ENCODE results near the gene SLC35G1.

The SLC35G1 gene

DNA sequence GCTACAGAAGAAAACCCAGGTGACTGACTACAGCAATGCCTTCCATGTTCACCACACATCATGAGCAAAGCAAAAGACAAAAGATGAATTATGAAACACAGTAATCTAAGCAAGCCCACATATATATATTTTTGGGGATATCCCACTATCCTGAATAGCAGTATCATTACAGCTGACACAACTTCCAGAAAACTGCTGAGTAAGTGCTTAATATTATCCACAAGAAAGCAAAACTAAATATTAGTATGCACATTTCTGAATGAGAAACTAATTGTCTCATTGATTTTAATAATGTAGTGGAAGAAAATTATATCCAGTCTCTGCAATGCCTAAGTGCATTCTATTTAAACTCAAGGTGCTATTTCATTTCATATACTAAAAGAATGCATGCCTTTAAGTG, 14.5 kb upstream of the SLC35G1 start:
- DNase-seq: no peak

DNA sequence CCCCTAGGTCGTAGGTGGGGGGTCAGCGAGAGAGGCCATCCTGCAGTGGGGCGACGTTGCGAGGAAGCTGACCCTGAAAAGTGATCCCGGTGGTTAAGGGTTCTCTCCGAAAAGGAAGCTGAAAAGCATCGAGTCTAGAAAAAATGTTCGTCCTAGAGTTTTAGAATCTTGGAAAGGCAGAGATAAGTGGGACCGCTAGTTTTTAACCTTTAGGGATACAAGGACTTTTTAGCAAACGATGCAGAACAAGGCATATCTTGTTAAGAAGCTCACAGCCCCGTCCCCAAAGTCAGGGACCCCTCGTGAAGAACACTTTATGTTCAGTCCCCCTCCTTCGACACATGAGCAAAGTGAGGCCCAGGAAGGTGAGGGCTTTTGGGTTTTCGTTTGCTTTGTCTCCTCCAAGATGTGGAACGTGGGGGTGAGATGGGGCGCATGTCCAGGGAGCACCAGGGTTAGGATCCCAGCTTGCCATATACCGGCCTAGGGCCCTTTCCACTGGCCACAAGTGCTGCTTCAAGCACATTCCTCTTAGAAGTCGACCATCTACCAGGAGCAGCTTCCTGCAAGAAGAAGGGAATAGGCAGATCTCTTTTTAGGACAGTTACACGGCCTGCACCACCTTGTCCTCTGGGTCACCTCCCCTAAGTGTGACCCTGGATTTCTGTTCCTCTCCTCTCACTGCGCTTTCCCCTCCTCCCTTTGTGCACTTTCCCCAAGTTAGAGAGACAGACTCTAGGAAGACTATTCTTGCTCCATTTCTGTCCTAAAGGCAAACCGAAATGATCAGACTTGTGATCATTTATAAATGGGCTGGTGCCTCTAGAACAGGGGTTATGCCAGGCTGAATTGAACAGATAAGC, 969 bp downstream of the SLC35G1 start:
- no peak for DNase-seq

GRCh38 chr10:93897070-93897780, 3.4 kb downstream of the SLC35G1 start:
- DNase-seq: no peak

- DNase-seq: no peak
These were observed 5.3 kb downstream of the SLC35G1 start for GRCh38 chr10:93899109-93899508.

- no peak for DNase-seq
These were observed 9.3 kb downstream of the SLC35G1 start for GRCh38 chr10:93903051-93903450.

DNA sequence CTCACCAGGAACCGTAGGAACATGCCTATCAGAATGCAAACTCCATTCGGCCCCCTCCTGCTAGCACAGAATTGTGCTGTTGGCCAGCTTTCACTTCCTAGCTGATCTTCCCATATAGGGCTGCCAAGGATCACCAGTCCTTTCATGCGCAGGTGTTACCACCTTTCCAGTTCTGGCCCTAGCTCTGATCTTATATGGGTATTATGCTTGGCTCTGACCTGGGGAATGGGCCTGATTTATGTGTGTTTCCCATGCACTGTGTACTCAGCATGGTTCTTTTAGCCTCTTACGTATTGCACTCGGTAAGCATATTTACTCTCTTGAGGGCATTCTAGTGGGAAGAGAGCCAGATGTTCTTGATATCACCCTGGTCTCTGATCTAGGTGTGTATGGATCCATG, 11.1 kb downstream of the SLC35G1 start:
- no peak for DNase-seq

- no peak for DNase-seq
These were observed 13.3 kb downstream of the SLC35G1 start for GRCh38 chr10:93907059-93907458.

- no peak for DNase-seq
These were observed 18.1 kb downstream of the SLC35G1 start for GRCh38 chr10:93911866-93912265.

DNA sequence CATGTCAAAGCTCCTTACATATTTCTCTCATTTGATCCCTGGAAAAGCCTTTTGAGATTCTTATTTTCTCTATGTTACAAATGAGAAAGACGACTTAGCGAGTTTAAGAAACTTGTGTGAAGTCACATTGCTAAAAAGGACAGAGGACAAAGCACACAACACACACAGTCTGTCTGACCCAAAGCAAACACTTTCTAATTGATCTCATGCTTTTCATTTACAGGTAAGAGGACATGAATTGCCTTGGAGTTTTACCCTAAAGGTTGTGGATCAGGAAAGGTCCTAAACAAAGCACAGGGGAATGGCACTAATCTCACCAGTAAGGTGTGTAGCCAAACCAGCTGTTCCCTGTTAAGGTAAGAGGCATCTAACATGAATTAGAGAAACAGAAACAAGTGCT, 18.7 kb downstream of the SLC35G1 start:
- no peak for DNase-seq

DNA sequence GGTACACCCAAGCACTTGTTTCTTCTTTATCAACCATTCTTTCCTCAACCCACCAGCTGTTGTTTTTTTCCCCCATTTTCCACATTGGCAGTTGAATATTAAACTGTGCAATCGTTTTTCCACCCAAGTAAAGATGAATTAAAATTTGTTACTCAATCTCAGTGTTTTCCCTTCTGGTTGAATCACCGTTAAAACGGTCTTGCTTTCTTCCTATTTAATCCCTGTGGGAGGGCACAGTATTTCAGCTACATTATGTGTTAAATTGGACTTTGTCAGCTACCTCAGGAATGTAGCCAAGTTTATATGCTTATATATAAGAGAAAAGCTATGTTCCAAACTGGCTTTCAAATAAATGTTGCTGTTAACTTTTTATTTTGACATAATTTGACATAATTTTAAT, 19.9 kb downstream of the SLC35G1 start:
- no peak for DNase-seq

DNA sequence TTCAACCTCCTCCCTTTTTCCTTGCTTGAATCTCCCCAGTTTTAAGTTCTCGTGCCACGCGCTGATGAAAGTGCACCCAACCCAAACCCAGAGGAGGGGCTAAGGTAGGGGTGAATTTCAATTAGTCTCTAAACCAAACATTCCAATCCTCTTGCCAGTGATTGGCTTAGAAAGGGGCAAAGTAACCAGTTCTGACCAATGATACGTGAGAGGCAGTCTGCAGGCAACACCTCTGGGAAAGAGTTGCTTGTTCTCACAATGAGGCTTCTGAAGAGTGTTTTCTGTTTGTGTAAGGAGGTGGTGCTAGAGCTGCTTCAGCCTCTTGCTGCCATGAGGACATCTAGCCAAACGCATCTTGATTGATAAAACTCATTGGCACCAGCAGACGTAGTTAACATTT, 21.8 kb downstream of the SLC35G1 start:
- DNase-seq: no peak

DNA sequence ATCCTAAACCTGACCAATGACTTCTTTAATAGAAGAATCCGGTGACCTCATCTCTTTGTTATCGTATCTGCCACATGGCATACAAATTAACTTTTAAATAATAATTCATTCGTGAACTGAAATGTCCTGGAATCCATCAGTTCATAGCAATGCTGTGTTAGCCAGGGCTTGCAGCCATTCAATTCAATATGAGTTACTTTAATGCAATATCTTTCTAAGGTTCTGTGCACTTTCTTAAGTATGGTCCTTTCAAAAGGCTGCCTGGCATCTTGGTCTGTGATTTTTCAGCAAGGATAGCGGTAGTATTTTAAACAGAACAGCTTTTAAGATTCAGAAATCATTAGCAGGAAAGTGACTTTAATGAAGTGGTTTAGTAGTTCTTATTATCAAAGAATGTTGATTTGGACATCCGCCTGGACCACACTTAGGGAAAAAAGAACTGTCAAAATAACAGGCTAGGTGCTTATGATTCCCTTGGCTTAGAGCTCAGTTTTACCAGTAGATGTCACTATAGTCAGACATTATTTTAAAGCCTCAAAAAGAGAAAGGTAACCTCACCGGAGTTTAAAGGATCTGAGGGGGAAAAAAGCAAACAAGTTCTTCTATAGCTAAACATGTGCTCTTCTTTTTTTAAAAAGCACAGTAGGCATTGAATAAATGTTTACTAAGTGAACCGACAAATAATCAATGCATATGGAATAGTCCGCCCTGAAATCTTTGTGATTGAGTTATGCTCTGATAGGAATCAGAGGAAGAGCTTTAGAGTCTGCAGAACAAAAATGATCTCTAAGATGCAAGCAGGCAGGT, 22.7 kb downstream of the SLC35G1 start:
- no peak for DNase-seq

- DNase-seq: no peak
These were observed 23.2 kb downstream of the SLC35G1 start for GRCh38 chr10:93917064-93917391.

DNA sequence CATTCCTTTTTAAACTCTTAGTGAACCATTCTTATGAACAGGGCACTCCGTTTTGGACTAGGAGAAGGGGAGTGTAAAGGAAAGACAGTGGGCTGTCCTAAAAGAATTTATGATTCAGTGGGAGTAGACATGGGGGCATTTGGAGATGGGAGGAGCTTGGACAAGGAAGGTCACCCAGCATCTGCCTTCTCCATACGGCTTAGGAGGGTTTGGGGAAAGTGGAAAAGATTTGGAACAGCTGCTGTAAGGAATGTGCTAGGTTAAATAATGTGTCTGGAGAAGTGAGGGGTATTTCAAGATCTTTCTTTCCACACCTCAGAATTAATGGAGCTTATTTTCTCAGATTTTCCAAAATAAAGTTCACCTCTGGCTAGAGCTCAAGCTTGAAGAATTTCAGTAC, 24.0 kb downstream of the SLC35G1 start:
- DNase-seq: no peak

DNA sequence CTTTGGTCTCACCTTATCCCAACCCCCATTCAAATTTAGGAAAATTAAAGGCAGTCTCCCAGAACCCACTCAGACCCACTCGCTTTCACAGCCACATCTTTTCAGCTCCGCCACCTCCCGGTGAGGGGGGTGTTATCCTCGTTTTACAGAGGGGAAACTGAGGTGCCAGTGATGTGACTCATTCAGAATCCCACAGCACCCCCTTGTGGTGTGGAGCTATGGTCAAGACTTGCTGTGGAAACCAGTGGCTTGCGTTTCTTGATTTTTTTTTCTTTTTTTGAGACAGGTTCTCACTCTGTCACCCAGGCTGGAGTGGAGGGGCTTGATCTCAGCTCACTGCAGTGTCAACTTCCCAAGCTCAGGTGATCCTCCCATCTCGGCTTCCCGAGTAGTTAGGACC, 27.6 kb downstream of the SLC35G1 start:
- peak in 1 of 2 experiments; percentile 14 for DNase-seq

- DNase-seq: no peak
These were observed 32.8 kb downstream of the SLC35G1 start for GRCh38 chr10:93926613-93927012.

GRCh38 chr10:93938140-93938539, 44.4 kb downstream of the SLC35G1 start:
- DNase-seq: no peak

DNA sequence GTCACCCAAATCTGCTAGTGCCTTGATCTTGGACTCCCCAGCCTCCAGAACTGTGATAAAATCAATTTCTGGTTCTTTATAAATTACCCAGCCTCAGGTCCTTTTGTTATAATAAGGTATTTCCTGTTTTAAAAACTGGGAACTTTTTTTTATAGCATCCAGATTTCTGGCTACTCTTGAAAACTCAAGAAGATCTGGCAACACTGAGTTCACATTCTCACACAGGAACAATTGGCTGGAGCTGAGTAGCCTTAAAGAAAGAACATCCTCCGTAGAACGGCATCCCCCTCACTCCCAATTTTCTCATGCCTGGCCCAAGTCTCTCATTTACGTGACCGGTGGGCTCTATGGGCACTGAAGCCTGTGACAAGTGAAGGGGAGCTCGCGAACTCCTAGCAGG, 47.1 kb downstream of the SLC35G1 start:
- DNase-seq: no peak

DNA sequence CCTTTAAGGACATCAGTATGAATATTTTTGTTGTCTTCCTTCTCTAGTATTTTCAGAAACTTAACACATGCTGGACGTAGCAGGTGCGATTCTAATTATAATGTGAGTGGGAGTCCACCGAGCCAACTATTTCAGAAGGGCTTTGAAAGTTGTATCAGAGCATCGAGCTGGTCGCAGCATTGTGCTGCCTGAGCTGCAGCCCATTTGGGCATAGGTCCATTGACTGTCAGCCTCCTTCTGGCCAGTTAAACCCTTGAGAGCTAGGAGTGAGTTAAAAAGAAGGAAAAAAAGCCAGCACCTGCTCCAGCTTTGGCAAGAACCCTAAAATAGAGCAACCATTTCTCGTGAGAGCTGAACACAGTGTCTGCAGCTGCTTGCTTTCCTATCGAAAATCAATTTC, 47.8 kb downstream of the SLC35G1 start:
- DNase-seq: no peak

DNA sequence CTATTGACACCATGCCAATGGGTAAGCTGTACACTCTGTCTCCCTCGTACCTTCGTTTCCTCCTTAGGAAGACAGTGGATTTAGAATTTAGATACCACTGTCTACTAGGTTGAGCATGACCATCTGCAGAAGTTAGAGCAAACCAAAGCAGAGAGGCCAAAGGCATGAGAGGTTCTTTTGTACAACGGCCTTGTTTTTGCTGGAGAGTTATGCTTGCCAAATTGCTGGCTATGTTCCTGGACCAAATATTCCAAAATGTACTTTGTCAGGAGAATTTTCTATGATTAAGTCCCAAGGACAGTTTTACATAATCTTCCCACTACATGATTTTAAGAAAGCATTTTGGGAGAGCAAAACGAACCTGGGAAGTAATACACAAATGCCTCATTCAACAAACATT, 52.0 kb downstream of the SLC35G1 start:
- DNase-seq: no peak

DNA sequence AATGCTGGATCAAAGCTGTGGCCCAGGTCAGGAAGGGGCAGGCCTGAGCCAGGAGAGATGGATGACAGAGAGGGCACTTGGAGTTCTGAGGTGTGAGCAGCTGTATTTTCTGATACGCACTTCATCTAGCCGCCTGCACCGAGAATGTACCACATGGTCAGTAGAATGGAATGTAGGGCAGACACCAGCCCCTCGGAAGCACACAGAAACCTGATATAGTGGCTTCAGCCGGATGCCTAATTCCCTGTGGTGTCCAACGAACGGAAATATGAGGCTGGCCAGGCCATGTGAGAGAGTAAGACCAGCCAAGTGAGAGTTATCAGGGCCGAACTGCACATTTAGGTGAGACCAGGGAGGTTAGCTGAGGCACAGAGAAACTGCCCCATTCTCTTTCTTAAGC, 53.3 kb downstream of the SLC35G1 start:
- no peak for DNase-seq

DNA sequence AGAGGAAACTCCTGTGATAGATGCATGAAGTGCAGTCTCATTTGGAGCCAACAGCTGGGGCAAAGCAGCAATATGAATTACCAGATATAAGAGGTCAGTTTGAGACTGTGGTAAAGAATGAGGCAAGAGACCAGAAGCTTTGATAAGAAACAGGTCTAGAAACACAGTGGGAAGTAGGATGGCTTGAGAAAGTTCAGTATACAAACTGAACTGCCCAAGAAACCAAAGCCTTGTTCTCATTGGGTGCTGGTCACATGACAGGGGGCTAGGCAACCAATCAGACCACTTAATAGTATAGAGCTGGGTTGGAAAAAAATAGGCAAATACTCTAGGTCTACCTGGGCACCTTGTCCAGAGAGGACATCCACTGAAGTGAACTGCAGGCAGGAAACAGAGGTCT, 53.7 kb downstream of the SLC35G1 start:
- no peak for DNase-seq

DNA sequence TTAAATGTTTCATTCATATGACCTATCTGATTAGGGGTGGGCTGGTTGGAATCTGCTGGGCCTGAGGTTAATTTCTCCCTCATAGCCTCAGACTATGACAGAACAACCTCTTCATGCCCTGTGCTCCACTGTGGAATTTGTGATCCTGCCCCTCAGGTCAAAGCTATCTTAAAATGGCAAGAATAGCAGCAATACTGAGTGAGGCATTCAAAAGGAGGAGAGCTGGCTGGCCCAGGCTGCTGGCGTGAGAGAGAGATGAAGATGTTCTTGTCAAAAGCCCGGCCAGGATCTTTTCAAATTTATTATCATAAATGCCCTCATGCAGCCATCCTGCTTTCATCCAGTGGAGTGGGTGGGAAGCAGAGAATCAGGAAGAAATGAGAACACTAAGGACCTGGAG, 58.1 kb downstream of the SLC35G1 start:
- no peak for DNase-seq
